Measurements from ENCODE around the gene LY6G5B. TPM values are rescaled to one million over a fixed set of nuclear protein-coding genes. Genes with fewer than 3 reads are reported as not detected.
A peak's percentile ranks its signal among the peaks of the same experiment; 100 is the strongest.

LY6G5B gene
- total RNA-seq, 4 donors from 2014 or later, result 7.2 to 25.6 (median 19.7) TPM

DNA sequence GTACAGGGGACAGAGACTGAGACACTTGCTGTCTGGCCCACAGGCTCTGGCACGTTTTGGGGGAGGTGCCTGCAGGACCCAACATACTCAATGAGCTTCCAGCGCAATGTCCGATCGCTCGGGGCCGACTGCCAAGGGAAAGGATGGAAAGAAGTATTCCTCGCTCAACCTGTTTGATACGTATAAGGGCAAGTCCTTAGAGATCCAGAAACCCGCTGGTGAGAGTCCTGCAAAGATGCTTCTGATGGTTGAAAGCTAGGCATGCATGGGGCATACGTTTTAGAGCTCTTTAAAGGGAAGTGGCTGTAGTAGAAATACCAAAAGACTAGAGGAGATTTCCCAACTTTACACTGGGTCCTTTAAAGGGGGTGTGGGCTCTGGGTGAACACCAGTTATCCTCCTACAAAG is 47.1 kb upstream of the LY6G5B start:
- Histone ChIP-seq H3K4me1 (peaks cover 0 to 16% (median 0%) of the 10 kb centered on the region in 4 donors), H3K27me3 (no peaks in the 10 kb centered on the region), H3K36me3 (peaks cover 0 to 50% (median 0%) of the 10 kb centered on the region in 3 donors), H3K9me3 (no peaks in the 10 kb centered on the region), H3K4me3 (no peak overlapping the region), H3K27ac (peak overlapping the region in 1 of 4 donors; percentile 38)
- TF ChIP-seq, protein P1, sequence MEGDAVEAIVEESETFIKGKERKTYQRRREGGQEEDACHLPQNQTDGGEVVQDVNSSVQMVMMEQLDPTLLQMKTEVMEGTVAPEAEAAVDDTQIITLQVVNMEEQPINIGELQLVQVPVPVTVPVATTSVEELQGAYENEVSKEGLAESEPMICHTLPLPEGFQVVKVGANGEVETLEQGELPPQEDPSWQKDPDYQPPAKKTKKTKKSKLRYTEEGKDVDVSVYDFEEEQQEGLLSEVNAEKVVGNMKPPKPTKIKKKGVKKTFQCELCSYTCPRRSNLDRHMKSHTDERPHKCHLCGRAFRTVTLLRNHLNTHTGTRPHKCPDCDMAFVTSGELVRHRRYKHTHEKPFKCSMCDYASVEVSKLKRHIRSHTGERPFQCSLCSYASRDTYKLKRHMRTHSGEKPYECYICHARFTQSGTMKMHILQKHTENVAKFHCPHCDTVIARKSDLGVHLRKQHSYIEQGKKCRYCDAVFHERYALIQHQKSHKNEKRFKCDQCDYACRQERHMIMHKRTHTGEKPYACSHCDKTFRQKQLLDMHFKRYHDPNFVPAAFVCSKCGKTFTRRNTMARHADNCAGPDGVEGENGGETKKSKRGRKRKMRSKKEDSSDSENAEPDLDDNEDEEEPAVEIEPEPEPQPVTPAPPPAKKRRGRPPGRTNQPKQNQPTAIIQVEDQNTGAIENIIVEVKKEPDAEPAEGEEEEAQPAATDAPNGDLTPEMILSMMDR (IDR thresholded peaks at IDR 0.05), result no peak
- TF ChIP-seq POLR2A (IDR thresholded peaks at IDR 0.05), result no peak
- DNase-seq, result no peak

GRCh38 chr6:31624070-31624469 is 45.7 kb upstream of the LY6G5B start:
- peaks cover 0 to 16% (median 0%) of the 10 kb centered on the region in 4 donors for H3K4me1 ChIP-seq
- DNase-seq, result no peak
- no peak overlapping the region for H3K4me3 ChIP-seq
- H3K36me3 ChIP-seq, result peaks cover 0 to 64% (median 0%) of the 10 kb centered on the region in 3 donors
- no peak overlapping the region for H3K27ac ChIP-seq
- TF ChIP-seq, protein P1 (IDR thresholded peaks at IDR 0.05), result no peak
- no peak for TF ChIP-seq POLR2A (IDR thresholded peaks at IDR 0.05)
- H3K9me3 ChIP-seq, result no peaks in the 10 kb centered on the region
- no peaks in the 10 kb centered on the region for H3K27me3 ChIP-seq

DNA sequence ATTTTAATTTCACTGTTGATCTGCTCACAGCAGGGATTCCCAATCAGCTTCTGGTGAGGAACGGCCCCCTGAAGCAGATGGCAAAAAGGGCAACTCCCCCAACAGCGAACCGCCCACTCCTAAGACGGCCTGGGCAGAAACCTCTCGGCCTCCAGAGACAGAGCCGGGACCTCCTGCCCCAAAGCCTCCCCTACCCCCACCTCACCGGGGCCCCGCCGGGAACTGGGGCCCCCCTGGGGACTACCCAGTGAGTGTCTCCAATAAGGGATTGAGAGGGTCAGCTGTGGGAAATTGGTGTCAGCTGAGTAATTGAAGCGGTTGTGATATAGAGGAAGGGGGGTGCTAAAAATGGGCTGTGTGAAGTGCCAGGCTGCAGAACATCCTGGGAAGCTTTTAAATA is 42.8 kb upstream of the LY6G5B start:
- Histone ChIP-seq H3K27me3 (no peaks in the 10 kb centered on the region), H3K4me3 (no peak overlapping the region), H3K36me3 (peaks cover 0 to 93% (median 0%) of the 10 kb centered on the region in 3 donors), H3K27ac (no peak overlapping the region), H3K9me3 (no peaks in the 10 kb centered on the region), H3K4me1 (peaks cover 0 to 9% (median 0%) of the 10 kb centered on the region in 4 donors)
- TF ChIP-seq POLR2A (IDR thresholded peaks at IDR 0.05), result no peak
- TF ChIP-seq, protein P1 (IDR thresholded peaks at IDR 0.05), result no peak
- no peak for DNase-seq

DNA sequence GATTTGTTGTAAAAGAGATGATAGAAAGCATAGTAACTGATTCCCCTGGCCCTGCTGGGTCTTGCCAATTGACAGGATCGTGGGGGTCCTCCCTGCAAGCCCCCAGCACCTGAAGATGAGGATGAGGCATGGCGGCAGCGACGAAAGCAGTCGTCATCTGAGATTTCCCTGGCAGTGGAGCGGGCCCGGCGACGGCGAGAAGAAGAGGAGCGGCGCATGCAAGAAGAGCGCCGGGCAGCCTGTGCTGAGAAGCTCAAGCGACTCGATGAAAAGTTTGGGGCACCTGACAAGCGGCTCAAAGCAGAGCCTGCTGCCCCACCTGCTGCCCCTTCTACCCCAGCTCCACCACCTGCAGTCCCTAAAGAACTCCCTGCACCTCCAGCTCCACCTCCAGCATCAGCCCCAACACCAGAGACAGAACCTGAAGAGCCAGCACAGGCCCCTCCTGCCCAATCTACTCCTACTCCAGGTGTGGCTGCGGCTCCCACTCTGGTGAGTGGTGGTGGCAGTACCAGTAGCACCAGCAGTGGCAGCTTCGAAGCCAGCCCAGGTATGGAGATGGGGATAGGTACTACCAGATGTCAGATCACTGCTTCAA is 42.0 kb upstream of the LY6G5B start:
- H3K27me3 ChIP-seq, result no peaks in the 10 kb centered on the region
- DNase-seq, result no peak
- no peak for TF ChIP-seq POLR2A (IDR thresholded peaks at IDR 0.05)
- TF ChIP-seq, protein P1 (IDR thresholded peaks at IDR 0.05), result no peak
- H3K36me3 ChIP-seq, result peaks cover 0 to 100% (median 0%) of the 10 kb centered on the region in 3 donors
- peaks cover 0 to under 1% (median 0%) of the 10 kb centered on the region in 4 donors for H3K4me1 ChIP-seq
- no peak overlapping the region for H3K4me3 ChIP-seq
- H3K27ac ChIP-seq, result no peak overlapping the region
- no peaks in the 10 kb centered on the region for H3K9me3 ChIP-seq

GRCh38 chr6:31629014-31629413 is 40.8 kb upstream of the LY6G5B start:
- TF ChIP-seq, protein P1 (IDR thresholded peaks at IDR 0.05), result no peak
- no peak for TF ChIP-seq POLR2A (IDR thresholded peaks at IDR 0.05)
- H3K36me3 ChIP-seq, result peaks cover 0 to 100% (median 0%) of the 10 kb centered on the region in 3 donors

More at GRCh38 chr6:31629014-31629413, 40.8 kb upstream of the LY6G5B start:
- no peak for DNase-seq
- no peaks in the 10 kb centered on the region for H3K9me3 ChIP-seq
- no peaks in the 10 kb centered on the region for H3K4me1 ChIP-seq
- no peaks in the 10 kb centered on the region for H3K27me3 ChIP-seq
- no peak overlapping the region for H3K4me3 ChIP-seq
- H3K27ac ChIP-seq, result no peak overlapping the region
